Colonic mucosa (tissue), 4 donors: Measurements from ENCODE around the gene MPPED1. TPM values are rescaled to one million over a fixed set of nuclear protein-coding genes. Genes with fewer than 3 reads are reported as not detected.

Experiments used
- DNase-seq: peaks from one replicate; pipeline ENCODE4 v3.0.0-alpha.2; 2020
- H3K27ac ChIP-seq: fragments of 200-600 bp; one replicate; pipeline ENCODE4 v1.8.0; 2021
- H3K27me3 ChIP-seq: fragments of 200-600 bp; one replicate; pipeline ENCODE4 v1.8.0; 2021
- H3K36me3 ChIP-seq: fragments of 200-600 bp; one replicate; pipeline ENCODE4 v1.8.0; 2021
- H3K4me1 ChIP-seq: fragments of 200-600 bp; one replicate; pipeline ENCODE4 v1.8.0; 2021; ENCODE audit warnings: mild to moderate bottlenecking
- H3K4me3 ChIP-seq: fragments of 200-600 bp; one replicate; pipeline ENCODE4 v1.8.0; 2021
- H3K9ac ChIP-seq, 2 donors: one replicate each; pipeline ENCODE4 v1.7.0; 2013; ENCODE audit warnings: control low read depth in 2 of 2, low read depth in 2 of 2, low read length in 2 of 2
- H3K9me3 ChIP-seq: fragments of 200-600 bp; one replicate; pipeline ENCODE4 v1.8.0; 2021
- intact Hi-C: fragments of 100-400 bp; cut with DNase I; formaldehyde crosslinking; loops from one replicate; pipeline ENCODE4 v1.14.1; 2022
- total RNA-seq, 2 donors: library from RNA; stranded (reverse); fragmentation: NEBNext Ultra II Directional in 1 of 2; extraction: Animal tissue kit (Norgen Biotek cat#: 25700) in 1 of 2; gene quantifications; one replicate each; pipeline ENCODE4 v1.2.1, GENCODE V29; 2021
- TF ChIP-seq, protein P1 (sequence below): fragments of 200-600 bp; IDR thresholded peaks from one replicate; pipeline ENCODE4 v1.8.0; 2022; ENCODE audit warnings: antibody characterized with exemption, mild to moderate bottlenecking
- donor health status: healthy.
- donor health status: DM: no; HTN: no; CAD: no.
- donor health status: DM: no; HTN: no; CAD: no.

MPPED1 gene
- total RNA-seq, 2 donors from 2014 or later: 0.05 TPM; not detected in 1

DNA sequence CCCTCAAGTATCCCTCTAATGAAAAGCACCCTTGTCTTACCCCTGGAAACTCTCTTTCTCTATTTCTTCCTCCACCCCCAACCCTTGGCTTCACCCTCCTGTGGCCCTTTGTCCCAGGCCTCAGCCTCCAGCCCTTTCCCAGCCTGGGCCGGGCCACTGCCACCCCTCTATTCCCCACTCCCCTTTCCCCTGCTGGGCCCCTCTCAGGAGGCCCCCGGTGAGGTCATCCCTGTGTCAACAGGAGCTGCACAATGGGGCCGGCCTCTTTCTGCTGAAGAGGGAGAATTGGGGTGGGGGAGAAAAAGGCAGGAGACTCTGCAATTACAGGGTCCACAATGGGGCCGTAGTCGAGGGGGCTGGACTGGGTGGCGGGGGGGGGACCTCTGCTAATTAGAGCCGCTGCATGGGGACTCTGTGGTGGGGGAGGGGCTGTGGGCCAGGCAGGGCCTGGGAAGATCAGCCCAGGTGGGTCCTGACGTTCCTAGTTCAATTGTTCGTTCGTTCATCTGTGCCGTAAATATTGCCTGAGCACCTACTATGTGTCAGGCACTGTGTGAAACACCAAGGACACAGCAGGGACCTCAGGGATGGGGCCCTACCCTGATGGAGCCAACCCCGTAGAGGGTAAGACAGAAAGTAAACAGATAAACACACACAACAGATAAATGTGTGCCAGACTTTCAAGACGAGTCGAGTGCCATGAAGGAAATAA is 18.5 kb upstream of the MPPED1 start:
- Histone ChIP-seq H3K36me3 (no peaks in the 10 kb centered on the region), H3K4me3 (no peak overlapping the region), H3K27me3 (no peaks in the 10 kb centered on the region), H3K9ac (no peak overlapping the region), H3K27ac (no peak overlapping the region), H3K4me1 (no peaks in the 10 kb centered on the region), H3K9me3 (no peaks in the 10 kb centered on the region)
- no peak for DNase-seq
- intact Hi-C loops: no loop called here
- TF ChIP-seq, protein P1, sequence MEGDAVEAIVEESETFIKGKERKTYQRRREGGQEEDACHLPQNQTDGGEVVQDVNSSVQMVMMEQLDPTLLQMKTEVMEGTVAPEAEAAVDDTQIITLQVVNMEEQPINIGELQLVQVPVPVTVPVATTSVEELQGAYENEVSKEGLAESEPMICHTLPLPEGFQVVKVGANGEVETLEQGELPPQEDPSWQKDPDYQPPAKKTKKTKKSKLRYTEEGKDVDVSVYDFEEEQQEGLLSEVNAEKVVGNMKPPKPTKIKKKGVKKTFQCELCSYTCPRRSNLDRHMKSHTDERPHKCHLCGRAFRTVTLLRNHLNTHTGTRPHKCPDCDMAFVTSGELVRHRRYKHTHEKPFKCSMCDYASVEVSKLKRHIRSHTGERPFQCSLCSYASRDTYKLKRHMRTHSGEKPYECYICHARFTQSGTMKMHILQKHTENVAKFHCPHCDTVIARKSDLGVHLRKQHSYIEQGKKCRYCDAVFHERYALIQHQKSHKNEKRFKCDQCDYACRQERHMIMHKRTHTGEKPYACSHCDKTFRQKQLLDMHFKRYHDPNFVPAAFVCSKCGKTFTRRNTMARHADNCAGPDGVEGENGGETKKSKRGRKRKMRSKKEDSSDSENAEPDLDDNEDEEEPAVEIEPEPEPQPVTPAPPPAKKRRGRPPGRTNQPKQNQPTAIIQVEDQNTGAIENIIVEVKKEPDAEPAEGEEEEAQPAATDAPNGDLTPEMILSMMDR: no peak

DNA sequence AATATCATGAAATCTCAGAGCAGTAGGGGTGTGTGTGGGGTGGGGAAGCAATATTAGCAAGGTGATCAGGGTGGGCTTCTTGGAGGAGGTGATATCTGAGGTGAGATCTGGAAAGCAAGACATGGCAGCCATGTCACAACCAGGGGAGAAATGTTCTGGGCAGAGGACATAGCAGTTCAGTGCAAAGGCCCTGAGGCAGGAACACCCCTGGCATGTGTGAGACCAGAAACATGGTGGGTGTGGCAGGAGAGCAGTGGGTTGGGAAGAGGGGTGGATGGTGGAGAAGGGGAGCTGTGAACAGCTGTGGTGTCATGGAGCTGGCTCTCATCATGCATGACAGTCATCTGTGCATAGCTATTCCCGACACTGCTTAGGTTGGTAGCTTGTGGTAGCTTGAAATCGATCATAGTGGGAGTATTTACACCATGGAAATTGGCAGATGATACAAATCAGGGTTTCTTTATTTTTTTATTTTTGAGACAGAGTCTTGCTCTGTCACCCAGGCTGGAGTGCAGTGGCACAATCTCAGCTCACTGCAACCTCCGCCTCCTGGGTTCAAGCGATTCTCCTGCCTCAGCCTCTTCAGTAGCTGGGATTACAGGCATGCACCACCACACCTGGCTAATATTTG is 17.9 kb upstream of the MPPED1 start:
- intact Hi-C loops: no loop called here
- H3K4me3 ChIP-seq: no peak overlapping the region
- no peak overlapping the region for H3K27ac ChIP-seq
- H3K4me1 ChIP-seq: no peaks in the 10 kb centered on the region
- DNase-seq: no peak
- H3K27me3 ChIP-seq: no peaks in the 10 kb centered on the region
- H3K36me3 ChIP-seq: no peaks in the 10 kb centered on the region
- TF ChIP-seq, protein P1: no peak
- no peak overlapping the region for H3K9ac ChIP-seq
- no peaks in the 10 kb centered on the region for H3K9me3 ChIP-seq

DNA sequence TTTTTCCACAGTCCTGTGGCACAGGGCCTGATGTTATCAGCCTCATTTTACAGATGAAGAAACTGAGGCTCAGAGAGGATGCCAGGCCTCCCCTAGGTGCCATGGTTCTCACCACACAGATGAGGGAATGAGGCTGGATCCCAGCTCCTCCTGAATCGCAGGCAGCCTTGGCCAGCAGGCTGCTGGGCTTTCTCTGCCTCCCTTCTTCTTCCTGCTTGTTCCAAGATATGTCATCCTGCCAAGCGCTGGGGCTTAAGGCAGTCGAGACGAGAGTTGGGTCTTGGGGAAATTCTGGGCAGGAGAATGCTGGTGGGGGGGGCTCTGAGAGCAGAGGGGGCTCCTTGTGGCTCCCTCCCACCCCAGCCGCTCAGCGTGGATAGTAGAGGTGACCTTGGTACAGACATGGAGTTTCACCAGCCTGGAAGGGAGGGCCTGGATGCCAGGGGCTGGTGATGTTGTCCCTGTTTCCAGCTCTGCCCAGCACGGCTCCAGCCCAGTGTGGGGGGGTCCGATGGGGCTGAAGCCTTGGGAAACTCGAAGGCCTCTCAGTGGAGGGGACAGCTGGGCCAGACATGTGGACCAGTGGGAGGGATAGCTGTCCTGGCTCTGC is 16.6 kb upstream of the MPPED1 start:
- TF ChIP-seq, protein P1: no peak
- Histone ChIP-seq H3K27me3 (no peaks in the 10 kb centered on the region), H3K27ac (no peak overlapping the region), H3K4me1 (no peaks in the 10 kb centered on the region), H3K9me3 (no peaks in the 10 kb centered on the region), H3K4me3 (no peak overlapping the region), H3K36me3 (no peaks in the 10 kb centered on the region), H3K9ac (no peak overlapping the region)
- DNase-seq: no peak
- intact Hi-C loops: no loop called here

DNA sequence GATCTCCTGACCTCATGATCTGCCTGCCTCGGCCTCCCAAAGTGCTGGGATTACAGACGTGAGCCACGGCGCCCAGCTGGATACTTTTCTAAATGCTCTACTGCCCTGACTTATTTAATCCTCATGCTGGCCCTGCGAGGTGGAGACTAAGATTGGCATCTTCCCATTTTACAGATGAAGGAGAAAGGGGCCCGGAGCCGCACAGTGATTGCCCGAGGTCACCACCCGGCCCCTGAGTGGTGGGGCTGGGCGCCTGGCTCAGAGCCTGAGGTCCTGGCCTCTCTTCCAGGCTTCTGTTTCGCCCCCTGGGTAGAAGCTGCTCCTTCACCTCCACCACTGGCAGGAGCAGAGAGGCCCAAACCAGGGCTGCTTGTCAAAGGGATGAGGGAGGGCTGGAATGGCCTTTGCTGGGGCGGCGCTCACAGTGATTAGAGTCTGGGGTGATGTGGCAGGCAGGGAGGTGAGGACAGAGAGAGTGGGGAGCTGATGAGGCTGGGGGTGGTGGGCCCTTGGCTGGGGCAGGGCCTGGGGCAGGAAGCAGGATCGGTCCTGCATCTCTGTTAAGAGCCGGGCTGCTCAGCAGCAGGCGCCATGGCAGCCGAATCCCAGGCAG is 15.4 kb upstream of the MPPED1 start:
- intact Hi-C loops: no loop called here
- no peak overlapping the region for H3K27ac ChIP-seq
- H3K9ac ChIP-seq: no peak overlapping the region
- DNase-seq: no peak
- no peaks in the 10 kb centered on the region for H3K27me3 ChIP-seq
- no peaks in the 10 kb centered on the region for H3K4me1 ChIP-seq
- H3K9me3 ChIP-seq: no peaks in the 10 kb centered on the region
- TF ChIP-seq, protein P1: no peak
- H3K4me3 ChIP-seq: no peak overlapping the region
- H3K36me3 ChIP-seq: no peaks in the 10 kb centered on the region

DNA sequence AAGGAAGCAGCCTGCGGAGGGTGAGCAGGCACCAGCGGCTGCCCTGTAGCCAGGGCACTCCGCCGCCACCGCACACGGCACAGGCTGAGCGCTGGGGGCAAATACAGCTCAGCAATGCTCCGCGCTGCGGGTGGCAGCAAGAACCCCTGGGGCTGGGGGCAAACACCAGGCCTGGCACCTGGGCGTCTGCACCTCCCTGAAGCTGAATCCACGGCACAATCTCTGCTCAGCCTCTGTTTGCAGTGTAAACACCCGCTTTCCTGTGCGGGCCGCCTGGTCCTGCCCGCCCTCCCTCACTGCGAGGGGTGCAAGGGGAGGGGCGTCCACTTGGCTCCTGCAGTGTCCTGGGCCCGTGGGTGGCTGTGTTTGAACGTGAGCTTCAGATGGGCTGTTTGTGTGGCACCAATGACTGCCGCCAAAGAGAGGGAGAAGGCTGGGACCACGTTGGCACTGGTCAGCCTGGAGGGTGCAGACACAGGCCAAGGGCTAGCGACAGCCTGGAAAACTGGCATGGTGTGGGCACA is 14.8 kb upstream of the MPPED1 start:
- Histone ChIP-seq H3K9ac (no peak overlapping the region), H3K27me3 (no peaks in the 10 kb centered on the region), H3K36me3 (no peaks in the 10 kb centered on the region), H3K27ac (no peak overlapping the region), H3K4me3 (no peak overlapping the region), H3K4me1 (no peaks in the 10 kb centered on the region), H3K9me3 (no peaks in the 10 kb centered on the region)
- intact Hi-C loops: no loop called here
- TF ChIP-seq, protein P1: no peak
- DNase-seq: no peak
